GM19025 (cell line): ENCODE measurements around the gene TCF7.

Experiments
- ATAC-seq: cut with Tn5 transposase; IDR thresholded peaks from one replicate; pipeline ENCODE4 v1.9.1; 2021; ENCODE audit warnings: mild to moderate bottlenecking, low read depth, moderate library complexity; ENCODE audit not compliant: unreplicated experiment

Gene TCF7

DNA sequence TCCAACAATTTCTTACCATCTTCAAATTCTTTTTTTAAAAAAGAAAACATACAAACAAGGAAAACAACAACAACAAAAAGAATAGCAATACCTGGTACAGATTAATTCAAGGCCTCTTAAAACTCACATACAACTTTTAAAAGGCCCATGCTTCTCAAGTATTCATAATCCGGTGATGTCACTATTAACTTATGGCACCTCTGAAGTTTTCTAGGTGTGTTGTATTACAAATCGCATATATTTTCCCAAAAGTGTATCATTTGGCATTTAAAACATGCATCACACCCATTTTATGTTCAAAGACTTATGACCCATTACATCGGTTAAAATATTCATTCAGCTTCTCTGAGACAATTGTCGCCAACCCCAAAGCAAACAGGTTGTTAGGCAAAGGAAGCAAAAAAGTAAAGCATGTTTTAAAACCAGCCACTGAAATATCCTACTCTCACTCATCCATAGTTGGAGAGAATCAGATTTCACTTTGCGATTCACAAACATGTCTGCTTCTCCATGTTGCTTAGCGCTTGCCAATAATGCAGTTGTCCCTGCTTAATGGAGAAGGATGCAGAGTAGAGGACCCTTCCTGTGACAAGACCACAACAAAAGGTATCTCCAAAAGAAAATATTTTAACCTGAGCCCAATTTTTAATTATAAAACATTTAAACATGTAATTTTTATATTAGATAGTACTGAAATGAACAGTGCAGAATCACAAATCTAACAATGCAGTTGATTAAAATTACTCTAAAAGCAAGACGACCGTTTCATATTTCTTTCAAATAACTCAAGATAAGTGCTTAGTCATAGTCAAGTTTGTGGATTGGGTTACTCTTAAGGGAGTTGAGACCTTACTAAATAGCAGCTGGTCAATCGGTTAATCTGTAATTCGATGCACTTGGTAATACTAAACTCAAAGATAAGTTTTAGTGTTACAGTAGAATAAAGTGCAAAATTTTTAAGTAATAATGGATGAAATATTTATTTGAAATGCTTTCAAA, 60.7 kb downstream of the TCF7 start:
- no peak for ATAC-seq

DNA sequence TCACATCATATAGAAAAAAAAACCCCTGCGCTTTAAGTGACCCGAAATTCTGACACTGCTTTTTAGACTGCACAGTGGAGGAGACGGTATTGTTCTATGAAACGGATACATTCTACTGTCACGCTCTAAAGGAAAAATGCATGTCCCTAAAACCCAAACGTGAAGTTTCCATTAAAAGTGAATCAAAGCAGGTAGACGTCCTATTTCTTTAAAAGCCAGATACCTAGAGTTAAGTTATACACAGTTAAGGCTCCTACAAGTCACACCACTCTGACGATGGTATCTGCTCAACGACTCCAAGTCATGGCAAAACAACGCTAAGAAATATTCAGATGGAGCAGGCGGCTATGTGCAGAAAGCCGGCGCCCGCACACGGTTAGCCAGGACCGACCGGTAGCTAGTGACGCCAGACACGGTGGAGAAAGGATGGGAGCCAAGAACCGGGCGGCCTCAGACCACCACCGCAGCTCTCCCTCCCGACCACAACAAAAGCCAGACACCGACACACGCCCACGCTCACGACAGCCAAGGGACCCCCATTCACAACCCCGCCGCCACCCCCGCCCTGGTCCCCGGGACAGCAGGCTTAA, 61.5 kb downstream of the TCF7 start:
- peak; percentile 15 for ATAC-seq

GRCh38 chr5:134176511-134177368, 62.3 kb downstream of the TCF7 start, which contains the start of gene SKP1:
SKP1 (minus strand) TSS chr5:134176950; CDS start chr5:134174022, 2,928 bp downstream.
- peak; percentile 72 for ATAC-seq

DNA sequence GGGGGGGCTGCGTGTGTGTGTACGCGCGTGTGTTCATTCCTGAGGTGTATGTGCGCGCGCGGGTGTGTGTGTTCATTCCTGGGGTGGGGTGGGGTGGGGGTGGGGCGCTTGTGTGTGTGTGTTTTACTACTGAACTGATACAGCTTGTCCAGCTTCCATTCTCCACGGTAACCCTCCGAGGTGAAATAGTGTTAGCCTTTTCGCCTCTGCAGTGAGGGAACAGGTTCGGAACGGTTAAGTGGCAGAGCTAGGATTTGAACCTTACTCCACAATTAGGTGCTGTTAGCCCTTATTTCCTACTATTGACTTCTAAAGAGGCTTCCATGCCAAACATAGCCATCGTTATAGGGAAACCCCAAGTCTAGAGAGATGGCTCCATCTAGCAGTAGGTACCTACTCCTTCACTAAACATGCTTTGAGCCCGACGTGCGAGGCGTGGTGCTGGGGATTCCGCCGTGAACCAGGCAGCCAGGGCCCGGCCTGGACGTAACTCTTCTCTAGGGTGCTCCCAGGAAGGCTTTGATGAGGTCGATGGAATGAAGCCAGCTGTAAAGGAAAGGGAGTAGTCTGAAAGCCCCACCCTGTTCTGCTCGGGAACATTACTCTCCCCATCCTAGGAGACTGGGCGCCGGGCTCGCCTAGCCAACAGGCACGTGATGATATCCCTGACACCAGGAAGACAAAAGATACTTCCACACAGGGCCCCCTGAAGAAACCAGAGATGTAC, 63.1 kb downstream of the TCF7 start:
- no peak for ATAC-seq

DNA sequence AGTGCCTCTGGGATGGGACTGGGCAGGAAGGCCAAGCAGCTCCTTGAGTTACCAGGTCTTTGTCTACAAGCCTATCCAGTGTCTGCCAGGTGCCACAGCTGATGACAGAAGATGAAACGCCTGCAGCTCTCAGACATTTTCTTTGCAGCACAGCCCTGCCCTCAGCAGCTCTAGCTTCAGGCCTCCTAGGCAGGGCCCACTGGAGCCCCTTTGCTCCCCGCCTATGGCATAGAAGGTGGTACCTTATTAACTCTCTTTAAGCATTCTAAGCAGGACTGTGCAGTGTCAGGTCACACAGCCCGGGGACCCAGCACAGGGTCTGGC, 63.6 kb downstream of the TCF7 start:
- no peak for ATAC-seq

DNA sequence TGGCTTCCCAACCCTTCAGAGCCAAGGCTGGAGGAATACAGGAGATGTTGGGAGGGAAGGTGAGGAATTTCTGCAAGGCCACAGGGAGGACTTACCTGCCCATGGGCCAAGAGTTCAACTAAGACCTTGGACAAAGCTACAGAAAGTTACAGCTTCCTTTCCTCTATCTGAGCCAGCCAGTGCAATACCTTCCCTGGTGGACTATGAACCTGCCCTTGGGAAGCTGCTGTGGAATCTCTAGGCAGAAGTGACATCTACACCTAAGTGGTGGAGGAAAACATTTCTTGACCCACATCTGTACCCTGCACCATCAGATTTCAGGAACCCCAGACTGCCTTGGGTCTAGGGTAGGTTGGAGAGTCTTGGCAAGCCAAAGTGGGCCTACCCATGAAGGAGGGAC, 69.0 kb downstream of the TCF7 start:
- ATAC-seq, result no peak

DNA sequence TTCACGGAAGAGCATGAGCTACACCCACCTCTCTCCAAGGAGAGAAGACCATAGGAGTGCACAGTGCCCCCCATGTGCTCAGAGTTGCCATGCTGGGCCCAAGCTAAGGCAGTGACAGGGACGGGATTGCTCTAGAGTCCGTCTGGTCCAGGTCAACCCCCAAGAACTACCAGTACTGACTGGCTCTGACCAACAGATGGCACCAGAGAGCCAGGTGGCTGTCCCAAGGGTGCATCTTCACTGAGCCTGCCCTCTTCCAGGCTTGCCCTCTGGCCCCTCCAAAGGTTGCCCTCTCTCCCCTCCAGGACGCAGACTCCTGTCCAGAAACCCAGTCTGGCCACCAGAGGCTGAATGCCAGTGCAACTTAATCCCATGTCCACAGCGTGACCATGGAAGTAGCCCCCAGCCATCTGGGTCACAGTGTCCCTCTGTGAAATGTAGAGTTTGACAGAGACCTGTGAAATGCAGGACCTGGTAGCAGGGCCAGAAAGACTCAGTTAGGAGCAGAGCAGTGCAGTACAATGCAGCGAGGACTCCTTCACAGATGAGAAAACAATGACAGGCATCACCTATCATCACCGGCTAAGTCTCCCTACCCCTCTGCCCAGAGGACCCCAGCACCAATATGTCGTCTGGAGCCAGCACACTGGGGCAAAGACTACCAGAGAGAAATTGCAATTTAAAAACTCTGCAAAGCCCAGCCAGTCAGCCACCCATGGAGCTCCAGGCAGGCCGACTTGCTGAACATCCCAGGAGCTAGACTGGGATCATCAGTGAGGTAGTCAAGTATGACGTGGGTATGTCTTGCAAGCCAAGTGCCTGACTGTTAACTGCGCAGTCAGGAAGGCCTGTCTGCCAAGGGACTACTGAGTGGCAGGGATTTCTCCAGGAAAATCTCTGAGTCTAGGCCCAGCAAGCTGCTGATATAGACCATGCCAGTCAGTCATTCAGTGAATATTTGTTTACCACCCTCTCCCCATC, 70.0 kb downstream of the TCF7 start:
- ATAC-seq, result no peak

DNA sequence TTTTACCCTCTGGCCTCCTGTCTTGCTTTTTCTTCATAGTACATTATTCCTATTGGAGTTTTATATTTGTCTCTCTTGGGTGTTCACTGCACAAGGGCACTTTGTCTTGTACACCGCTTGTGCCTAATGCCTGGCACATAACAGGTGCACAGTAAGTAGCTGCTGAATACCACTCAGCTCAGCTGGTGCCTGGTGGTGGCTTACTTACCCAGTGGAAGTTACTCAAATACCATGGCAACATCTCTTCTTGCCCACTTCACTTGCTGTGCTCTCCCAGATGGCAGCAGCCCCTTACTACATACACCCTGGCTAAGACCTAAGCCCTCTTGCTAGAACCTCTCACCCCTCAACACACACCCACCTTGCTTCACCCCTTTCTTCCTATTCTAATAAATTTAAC, 73.6 kb downstream of the TCF7 start:
- no peak for ATAC-seq

DNA sequence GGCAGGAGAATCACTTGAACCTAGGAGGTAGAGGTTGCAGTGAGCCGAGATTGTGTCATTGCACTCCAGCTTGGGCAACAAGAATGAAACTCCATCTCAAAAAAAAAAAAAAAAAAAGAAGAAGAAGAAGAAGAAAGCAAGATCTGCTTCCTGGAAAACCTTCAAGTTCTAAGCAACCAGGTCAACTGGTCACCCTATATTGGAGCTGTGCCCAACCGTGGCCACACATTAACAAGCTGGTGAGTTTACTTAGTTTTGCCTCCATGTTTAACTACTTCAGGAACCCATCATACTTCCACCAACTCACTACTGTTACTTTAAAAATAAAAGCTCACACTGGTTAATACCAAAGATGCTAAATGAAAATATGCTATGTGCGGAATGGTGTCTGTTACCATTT, 74.5 kb downstream of the TCF7 start:
- no peak for ATAC-seq

GRCh38 chr5:134195666-134196065, 81.2 kb downstream of the TCF7 start:
- no peak for ATAC-seq
